ENCODE measurements around the gene CFAP210. TPM values are rescaled to one million over a fixed set of nuclear protein-coding genes. Genes with fewer than 3 reads are reported as not detected.

Gene CFAP210
- polyA plus RNA-seq, 2 of the 4 experiments (the other 2 are of a cell fraction) = 0.31 to 0.35 TPM

GRCh38 chr2:169673921-169674320, 20.3 kb downstream of the CFAP210 start:
- no peak overlapping the region for H3K4me2 ChIP-seq
- POLR2A ChIA-PET = no interaction called here
- no peak overlapping the region for H3K27ac ChIP-seq
- no peaks in the 10 kb centered on the region for H3K4me1 ChIP-seq
- DNase-seq (ENCODE audit: low read depth in 1 of 2, low spot score in 1 of 2) (no peak), FAIRE-seq (no peak), ATAC-seq (no peak)
- H3K4me3 ChIP-seq = no peak overlapping the region
- CTCF ChIA-PET = interaction anchor here (0.7 to 1.2 kb wide), 2 partner anchors 12 to 18 kb away, joined by 3 read pairs; no protein-coding TSS in a partner anchor
- TF ChIP-seq RCOR1 (IDR thresholded peaks at IDR 0.05; ENCODE audit: low read depth, low read length) = no peak
- TF ChIP-seq BHLHE40 (IDR thresholded peaks at IDR 0.05; ENCODE audit: low read depth, low read length) = no peak
- no peak for TF ChIP-seq HDAC2 (IDR thresholded peaks at IDR 0.05)
- TF ChIP-seq, protein P1, sequence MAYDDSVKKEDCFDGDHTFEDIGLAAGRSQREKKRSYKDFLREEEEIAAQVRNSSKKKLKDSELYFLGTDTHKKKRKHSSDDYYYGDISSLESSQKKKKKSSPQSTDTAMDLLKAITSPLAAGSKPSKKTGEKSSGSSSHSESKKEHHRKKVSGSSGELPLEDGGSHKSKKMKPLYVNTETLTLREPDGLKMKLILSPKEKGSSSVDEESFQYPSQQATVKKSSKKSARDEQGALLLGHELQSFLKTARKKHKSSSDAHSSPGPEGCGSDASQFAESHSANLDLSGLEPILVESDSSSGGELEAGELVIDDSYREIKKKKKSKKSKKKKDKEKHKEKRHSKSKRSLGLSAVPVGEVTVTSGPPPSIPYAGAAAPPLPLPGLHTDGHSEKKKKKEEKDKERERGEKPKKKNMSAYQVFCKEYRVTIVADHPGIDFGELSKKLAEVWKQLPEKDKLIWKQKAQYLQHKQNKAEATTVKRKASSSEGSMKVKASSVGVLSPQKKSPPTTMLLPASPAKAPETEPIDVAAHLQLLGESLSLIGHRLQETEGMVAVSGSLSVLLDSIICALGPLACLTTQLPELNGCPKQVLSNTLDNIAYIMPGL (CRISPR knock-in tag; IDR thresholded peaks at IDR 0.05; ENCODE audit: borderline replicate concordance) = no peak
- TF ChIP-seq ZNF302 (CRISPR knock-in tag; IDR thresholded peaks at IDR 0.05) = no peak
- H3K9me3 ChIP-seq = no peaks in the 10 kb centered on the region
- WGBS (ENCODE audit: missing lambda C conversion rate) = 89% methylated on average over 2 of the region's 2 CpGs

GRCh38 chr2:169673106-169673505, 21.1 kb downstream of the CFAP210 start:
- FAIRE-seq = no peak
- ATAC-seq = no peak
- ChIA-PET CTCF (no interaction called here), POLR2A (no interaction called here)
- no peak overlapping the region for H3K27ac ChIP-seq
- no peak for TF ChIP-seq ZNF302 (CRISPR knock-in tag; IDR thresholded peaks at IDR 0.05)
- no peak for TF ChIP-seq ZSCAN20 (CRISPR knock-in tag; IDR thresholded peaks at IDR 0.05)
- no peak for TF ChIP-seq RARB (CRISPR knock-in tag; IDR thresholded peaks at IDR 0.05)
- DNase-seq (ENCODE audit: low read depth in 1 of 2, low spot score in 1 of 2) = no peak
- 33% methylated on average over 3 of the region's 3 CpGs for WGBS (ENCODE audit: missing lambda C conversion rate)
- H3K4me3 ChIP-seq = no peak overlapping the region
- H3K4me2 ChIP-seq = no peak overlapping the region
- no peaks in the 10 kb centered on the region for H3K4me1 ChIP-seq
- no peaks in the 10 kb centered on the region for H3K9me3 ChIP-seq

DNA sequence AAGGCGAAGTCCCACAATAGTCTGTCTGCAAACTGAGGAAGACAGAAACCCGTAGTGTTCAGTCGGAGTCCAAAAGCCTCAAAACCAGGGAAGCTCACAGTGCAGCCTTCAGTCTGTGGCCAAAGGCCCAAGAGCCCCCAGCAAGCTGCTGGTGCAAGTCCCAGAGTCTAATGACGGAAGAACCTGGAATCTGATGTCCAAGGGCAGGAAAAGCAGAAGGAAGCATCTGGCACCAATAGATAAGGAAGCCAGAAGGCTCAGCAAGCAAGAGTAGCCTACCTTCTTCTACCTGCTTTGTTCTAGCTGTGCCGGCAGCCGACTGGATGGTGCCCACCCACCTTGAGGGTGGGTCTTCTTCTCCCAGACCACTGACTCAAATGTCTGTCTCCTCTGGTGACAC, 21.8 kb downstream of the CFAP210 start:
- ChIA-PET POLR2A (no interaction called here), CTCF (no interaction called here)
- DNase-seq (ENCODE audit: low read depth in 1 of 2, low spot score in 1 of 2) (no peak), ATAC-seq (no peak), FAIRE-seq (no peak)
- no peak overlapping the region for H3K27ac ChIP-seq
- TF ChIP-seq RCOR1 (IDR thresholded peaks at IDR 0.05; ENCODE audit: low read depth, low read length) = no peak
- no peak for TF ChIP-seq TP53 (CRISPR knock-in tag; IDR thresholded peaks at IDR 0.05)
- TF ChIP-seq SREBF2 (IDR thresholded peaks at IDR 0.05) = no peak
- TF ChIP-seq JUN (IDR thresholded peaks at IDR 0.05) = no peak
- no peak for TF ChIP-seq NFE2L2 (conservative IDR thresholded peaks at IDR 0.05; ENCODE audit: low read length)
- no peak for TF ChIP-seq MYC (IDR thresholded peaks at IDR 0.05; ENCODE audit: borderline replicate concordance, low read length)
- no peak for TF ChIP-seq FOSL2 (IDR thresholded peaks at IDR 0.05)
- TF ChIP-seq FOSL2 (CRISPR knock-in tag; IDR thresholded peaks at IDR 0.05) = no peak
- no peak for TF ChIP-seq RNF2 (IDR thresholded peaks at IDR 0.05; ENCODE audit: borderline replicate concordance, low read depth)
- TF ChIP-seq ATOH8 (CRISPR knock-in tag; IDR thresholded peaks at IDR 0.05; ENCODE audit: low read depth) = no peak
- no peak for TF ChIP-seq CHD4 (IDR thresholded peaks at IDR 0.05; ENCODE audit: borderline replicate concordance)
- no peak for TF ChIP-seq REST (IDR thresholded peaks at IDR 0.05)
- TF ChIP-seq POLR2A (IDR thresholded peaks at IDR 0.05; ENCODE audit: low read length) = no peak
- no peaks in the 10 kb centered on the region for H3K4me1 ChIP-seq
- 67% methylated on average over 6 of the region's 6 CpGs for WGBS (ENCODE audit: missing lambda C conversion rate)
- no peak overlapping the region for H3K4me2 ChIP-seq
- no peak overlapping the region for H3K4me3 ChIP-seq
- no peaks in the 10 kb centered on the region for H3K9me3 ChIP-seq
